ENCODE measurements around the gene CCDC192.
"Not testable (repeated sequence)": the region's sequence is repeated elsewhere in the genome, so short reads cannot be mapped to it uniquely, and the experiment has no call there.

The CCDC192 gene

GRCh38 chr5:127673117-127673800, 29.9 kb upstream of the CCDC192 start:
- Histone ChIP-seq H3K4me3 (ENCODE audit: low read length) (no peak overlapping the region), H3K27me3 (ENCODE audit: low read depth, low read length) (no peaks in the 10 kb centered on the region), H3K4me2 (ENCODE audit: low read length) (no peak overlapping the region), H3K36me3 (replicated peaks; ENCODE audit: low read depth, low read length) (no peaks in the 10 kb centered on the region), H3K9me3 (ENCODE audit: insufficient read depth, low read length) (no peaks in the 10 kb centered on the region), H3K79me2 (ENCODE audit: low read length) (no peaks in the 10 kb centered on the region), H3K27ac (ENCODE audit: low read length) (no peak overlapping the region), H3K9ac (ENCODE audit: low read length) (no peak overlapping the region), H3K4me1 (ENCODE audit: low read length) (no peaks in the 10 kb centered on the region), H4K20me1 (ENCODE audit: insufficient read depth, low read length) (no peaks in the 10 kb centered on the region), H2AFZ (ENCODE audit: low read depth, low read length) (no peak overlapping the region)
- no peak for TF ChIP-seq EZH2phosphoT487 (IDR thresholded peaks at IDR 0.05; ENCODE audit: low read depth)
- TF ChIP-seq CTCF (IDR thresholded peaks at IDR 0.05; ENCODE audit: low read depth, low read length), result no peak

- not testable (repeated sequence) for H4K20me1 ChIP-seq (ENCODE audit: insufficient read depth, low read length); H3K27me3 ChIP-seq (ENCODE audit: low read depth, low read length); H3K27ac ChIP-seq (ENCODE audit: low read length); H3K36me3 ChIP-seq (replicated peaks; ENCODE audit: low read depth, low read length); H3K4me2 ChIP-seq (ENCODE audit: low read length); H3K79me2 ChIP-seq (ENCODE audit: low read length); H3K9me3 ChIP-seq (ENCODE audit: insufficient read depth, low read length); H2AFZ ChIP-seq (ENCODE audit: low read depth, low read length); H3K4me1 ChIP-seq (ENCODE audit: low read length); H3K9ac ChIP-seq (ENCODE audit: low read length); H3K4me3 ChIP-seq (ENCODE audit: low read length)
These were observed 26.2 kb upstream of the CCDC192 start for GRCh38 chr5:127676951-127677350.

GRCh38 chr5:127679691-127680330, 23.4 kb upstream of the CCDC192 start:
- H2AFZ ChIP-seq (ENCODE audit: low read depth, low read length); H3K36me3 ChIP-seq (replicated peaks; ENCODE audit: low read depth, low read length); H3K4me1 ChIP-seq (ENCODE audit: low read length); H3K27ac ChIP-seq (ENCODE audit: low read length); H4K20me1 ChIP-seq (ENCODE audit: insufficient read depth, low read length); H3K4me2 ChIP-seq (ENCODE audit: low read length); H3K27me3 ChIP-seq (ENCODE audit: low read depth, low read length); H3K4me3 ChIP-seq (ENCODE audit: low read length); H3K79me2 ChIP-seq (ENCODE audit: low read length); H3K9ac ChIP-seq (ENCODE audit: low read length); H3K9me3 ChIP-seq (ENCODE audit: insufficient read depth, low read length): not testable (repeated sequence)

GRCh38 chr5:127680595-127680994, 22.6 kb upstream of the CCDC192 start:
- Histone ChIP-seq H3K36me3 (replicated peaks; ENCODE audit: low read depth, low read length) (no peaks in the 10 kb centered on the region), H3K9me3 (ENCODE audit: insufficient read depth, low read length) (no peaks in the 10 kb centered on the region), H3K79me2 (ENCODE audit: low read length) (no peaks in the 10 kb centered on the region), H3K4me3 (ENCODE audit: low read length) (no peak overlapping the region), H3K27ac (ENCODE audit: low read length) (no peak overlapping the region), H3K9ac (ENCODE audit: low read length) (no peak overlapping the region), H3K4me1 (ENCODE audit: low read length) (no peaks in the 10 kb centered on the region), H2AFZ (ENCODE audit: low read depth, low read length) (no peak overlapping the region), H3K4me2 (ENCODE audit: low read length) (no peak overlapping the region), H3K27me3 (ENCODE audit: low read depth, low read length) (no peaks in the 10 kb centered on the region), H4K20me1 (ENCODE audit: insufficient read depth, low read length) (no peaks in the 10 kb centered on the region)
- TF ChIP-seq CTCF (IDR thresholded peaks at IDR 0.05; ENCODE audit: low read depth, low read length), result no peak
- TF ChIP-seq EZH2phosphoT487 (IDR thresholded peaks at IDR 0.05; ENCODE audit: low read depth), result no peak

GRCh38 chr5:127683008-127683407, 20.2 kb upstream of the CCDC192 start:
- Histone ChIP-seq H2AFZ (ENCODE audit: low read depth, low read length) (no peak overlapping the region), H3K4me1 (ENCODE audit: low read length) (no peaks in the 10 kb centered on the region), H3K9me3 (ENCODE audit: insufficient read depth, low read length) (no peaks in the 10 kb centered on the region), H3K27me3 (ENCODE audit: low read depth, low read length) (no peaks in the 10 kb centered on the region), H3K9ac (ENCODE audit: low read length) (no peak overlapping the region), H3K79me2 (ENCODE audit: low read length) (no peaks in the 10 kb centered on the region), H4K20me1 (ENCODE audit: insufficient read depth, low read length) (no peaks in the 10 kb centered on the region), H3K36me3 (replicated peaks; ENCODE audit: low read depth, low read length) (no peaks in the 10 kb centered on the region), H3K4me3 (ENCODE audit: low read length) (no peak overlapping the region), H3K27ac (ENCODE audit: low read length) (no peak overlapping the region), H3K4me2 (ENCODE audit: low read length) (no peak overlapping the region)
- TF ChIP-seq EZH2phosphoT487 (IDR thresholded peaks at IDR 0.05; ENCODE audit: low read depth) (no peak), CTCF (IDR thresholded peaks at IDR 0.05; ENCODE audit: low read depth, low read length) (no peak)
